Tibial nerve (tissue), 4 donors: Measurements from ENCODE around the gene FBXW11. TPM values are rescaled to one million over a fixed set of nuclear protein-coding genes. Genes with fewer than 3 reads are reported as not detected.

ENCODE experiments used
- DNase-seq, 2 donors: peaks; one replicate each; pipeline ENCODE4 v3.0.0-alpha.2; 2019; ENCODE audit warnings: low spot score in 2 of 2
- H3K27ac ChIP-seq, 4 donors: fragments of 200-600 bp; sonication (generic) in 3 of 4; one replicate each; pipeline ENCODE4 v1.5.1; 2017 to 2019; ENCODE audit warnings: mild to moderate bottlenecking in 1 of 4
- H3K27me3 ChIP-seq, 2 donors: fragments of 200-600 bp; sonication (generic) in 1 of 2; one replicate each; pipeline versions ENCODE4 v1.5.1 to v1.6.0; 2017 to 2019
- H3K36me3 ChIP-seq, 3 donors: fragments of 200-600 bp; sonication (generic); one replicate each; pipeline ENCODE4 v1.5.1; 2018 to 2019
- H3K4me1 ChIP-seq, 4 donors: fragments of 200-600 bp; sonication (generic) in 3 of 4; one replicate each; pipeline ENCODE4 v1.5.1; 2017 to 2019
- H3K4me3 ChIP-seq, 4 donors: fragments of 200-600 bp; sonication (generic) in 3 of 4; one replicate each; pipeline ENCODE4 v1.5.1; 2017 to 2019; ENCODE audit warnings: mild to moderate bottlenecking in 1 of 4, moderate library complexity in 1 of 4
- H3K9me3 ChIP-seq, 4 donors: fragments of 200-600 bp; sonication (generic) in 3 of 4; one replicate each; pipeline ENCODE4 v1.5.1; 2017 to 2019
- CTCF ChIP-seq, 5 experiments: fragments of 200-600 bp in 3 of 5; fragments of 450-650 bp in 2 of 5; sonication (generic) in 3 of 5; IDR thresholded peaks; one replicate each; pipeline ENCODE4 v1.5.1; 2016 to 2019; ENCODE audit warnings: antibody characterized with exemption in 5 of 5, mild to moderate bottlenecking in 3 of 5, moderate library complexity in 2 of 5
- EP300 ChIP-seq, 2 donors: sonication (generic); formaldehyde crosslinking; IDR thresholded peaks; one replicate each; pipeline ENCODE4 v1.6.1; 2017; ENCODE audit warnings: antibody characterized with exemption in 2 of 2, mild to moderate bottlenecking in 1 of 2
- POLR2A ChIP-seq, 2 donors: fragments of 450-650 bp; IDR thresholded peaks; one replicate each; pipeline ENCODE4 v1.6.1; 2017; ENCODE audit warnings: antibody characterized with exemption in 2 of 2, mild to moderate bottlenecking in 2 of 2, moderate library complexity in 2 of 2
- whole genome bisulfite sequencing, 2 donors: methylation state at CpG; one replicate each; pipeline ENCODE4 v1.1.5; 2018; 5-methylcytosine and 5-hydroxymethylcytosine counted together
- total RNA-seq, 4 donors: library from RNA; depleted of rRNA; stranded (reverse); fragments of >200 nt; gene quantifications; one replicate each; pipeline ENCODE4 v1.1.0, GENCODE V29; 2016

FBXW11 gene
- total RNA-seq, 4 donors from 2014 or later = 49.2 to 96.4 (median 73.4) TPM

- H3K36me3 ChIP-seq = no peaks in the 10 kb centered on the region
- peak in 1 of 2 donors; percentile 22 for DNase-seq
- H3K27me3 ChIP-seq = no peaks in the 10 kb centered on the region
- H3K27ac ChIP-seq = peak overlapping the region; percentile 94 to 96 (median 95)
- H3K4me1 ChIP-seq = peaks cover 0 to 59% (median 31%) of the 10 kb centered on the region in 4 donors
- TF ChIP-seq POLR2A (IDR thresholded peaks at IDR 0.05) = no peak
- TF ChIP-seq CTCF (IDR thresholded peaks at IDR 0.05) = no peak
- TF ChIP-seq EP300 (IDR thresholded peaks at IDR 0.05) = no peak
- H3K9me3 ChIP-seq = no peaks in the 10 kb centered on the region
- WGBS, 2 donors = 0 to 1% methylated on average over 31 to 34 of the region's 34 CpGs
- peak overlapping the region; percentile 88 to 98 (median 92) for H3K4me3 ChIP-seq
These were observed 624 bp downstream of the FBXW11 start for GRCh38 chr5:172005708-172006320.

- no peaks in the 10 kb centered on the region for H3K27me3 ChIP-seq
- no peaks in the 10 kb centered on the region for H3K36me3 ChIP-seq
- H3K27ac ChIP-seq = peak overlapping the region in 3 of 4 donors; percentile 94 to 96 (median 95)
- no peaks in the 10 kb centered on the region for H3K9me3 ChIP-seq
- peak overlapping the region; percentile 88 to 98 (median 92) for H3K4me3 ChIP-seq
- no peak for DNase-seq
- H3K4me1 ChIP-seq = peaks cover 0 to 69% (median 35%) of the 10 kb centered on the region in 4 donors
- TF ChIP-seq CTCF (IDR thresholded peaks at IDR 0.05) = no peak
- 26 to 33% methylated on average over 3 of the region's 3 CpGs for WGBS, 2 donors
These were observed 1.6 kb downstream of the FBXW11 start for GRCh38 chr5:172004824-172005237.

- no peak for DNase-seq
- H3K4me1 ChIP-seq = peaks cover 0 to 79% (median 38%) of the 10 kb centered on the region in 4 donors
- no peaks in the 10 kb centered on the region for H3K9me3 ChIP-seq
- no peak overlapping the region for H3K4me3 ChIP-seq
- no peaks in the 10 kb centered on the region for H3K36me3 ChIP-seq
- H3K27ac ChIP-seq = no peak overlapping the region
- WGBS, 2 donors = 28 to 29% methylated on average over 1 of the region's 1 CpG
- no peaks in the 10 kb centered on the region for H3K27me3 ChIP-seq
- TF ChIP-seq CTCF (IDR thresholded peaks at IDR 0.05) = no peak
- TF ChIP-seq POLR2A (IDR thresholded peaks at IDR 0.05) = no peak
- no peak for TF ChIP-seq EP300 (IDR thresholded peaks at IDR 0.05)
These were observed 2.7 kb downstream of the FBXW11 start for GRCh38 chr5:172003746-172004145.

- Histone ChIP-seq H3K27ac (no peak overlapping the region), H3K4me3 (no peak overlapping the region), H3K9me3 (no peaks in the 10 kb centered on the region), H3K4me1 (peaks cover 0 to 72% (median 39%) of the 10 kb centered on the region in 4 donors), H3K36me3 (no peaks in the 10 kb centered on the region), H3K27me3 (no peaks in the 10 kb centered on the region)
- DNase-seq = no peak
- 76 to 80% methylated on average over 6 of the region's 6 CpGs for WGBS, 2 donors
- TF ChIP-seq EP300 (IDR thresholded peaks at IDR 0.05) = no peak
- TF ChIP-seq POLR2A (IDR thresholded peaks at IDR 0.05) = no peak
- no peak for TF ChIP-seq CTCF (IDR thresholded peaks at IDR 0.05)
These were observed 3.5 kb downstream of the FBXW11 start for GRCh38 chr5:172002840-172003512.

GRCh38 chr5:172002310-172002709, 4.1 kb downstream of the FBXW11 start:
- WGBS, 2 donors = 33 to 36% methylated on average over 2 of the region's 2 CpGs
- H3K27me3 ChIP-seq = no peaks in the 10 kb centered on the region
- H3K9me3 ChIP-seq = no peaks in the 10 kb centered on the region
- no peaks in the 10 kb centered on the region for H3K36me3 ChIP-seq
- peak in 2 of 5 experiments; percentile 20 to 28 for TF ChIP-seq CTCF (IDR thresholded peaks at IDR 0.05)
- no peak for TF ChIP-seq POLR2A (IDR thresholded peaks at IDR 0.05)
- no peak overlapping the region for H3K27ac ChIP-seq
- H3K4me1 ChIP-seq = peaks cover 0 to 66% (median 34%) of the 10 kb centered on the region in 4 donors
- no peak overlapping the region for H3K4me3 ChIP-seq
- no peak for DNase-seq
